Activated CD8-positive, alpha-beta memory T cell treated with anti-CD3 and anti-CD28 coated beads, Interleukin-2, amount 50 U/mL, for 4 hours (primary cell): ENCODE results near the gene KREMEN2.

ENCODE experiments used
- DNase-seq: peaks from one replicate; pipeline ENCODE4 v3.0.0-alpha.2; 2020

The KREMEN2 gene

DNA sequence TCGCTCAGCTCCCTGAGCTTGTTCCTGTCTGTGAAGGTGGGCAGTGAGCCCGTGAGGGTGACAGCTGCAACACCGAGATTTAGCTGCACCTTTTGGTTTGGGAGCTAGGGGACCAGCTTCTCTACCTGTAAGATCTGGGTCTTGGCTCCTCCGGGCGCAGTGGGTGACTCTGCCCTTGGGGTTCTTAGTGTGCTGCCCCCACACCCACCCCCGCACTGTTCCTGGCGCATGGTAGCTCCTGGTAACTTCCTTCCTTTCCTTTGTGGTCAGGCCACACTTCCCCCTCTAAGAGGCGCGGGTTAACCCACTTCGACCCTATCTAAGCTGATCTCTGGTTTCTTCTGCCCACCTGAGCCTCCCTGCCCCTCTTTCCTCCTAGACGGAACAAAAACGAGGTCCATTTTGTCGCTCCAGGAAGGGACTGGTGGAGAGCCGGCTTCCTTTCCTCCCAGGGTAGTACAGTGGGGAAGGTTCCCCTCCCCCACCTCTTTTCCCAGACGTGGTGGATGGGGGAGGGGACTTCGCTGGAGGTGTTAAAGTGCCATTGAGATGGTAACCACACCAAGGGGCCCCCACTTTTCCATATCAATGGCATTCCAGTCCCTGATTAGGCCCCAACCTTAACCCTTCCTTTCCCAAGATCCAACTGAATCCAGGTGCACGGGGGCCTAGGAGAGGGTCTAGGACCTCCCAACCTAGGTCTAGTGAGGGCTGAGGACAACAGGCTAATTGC, 44.0 kb downstream of the KREMEN2 start:
- peak; percentile 42 for DNase-seq

- DNase-seq: no peak
These were observed 44.6 kb downstream of the KREMEN2 start for GRCh38 chr16:3008690-3009037.

- no peak for DNase-seq
These were observed 45.7 kb downstream of the KREMEN2 start for GRCh38 chr16:3009568-3010390.

DNA sequence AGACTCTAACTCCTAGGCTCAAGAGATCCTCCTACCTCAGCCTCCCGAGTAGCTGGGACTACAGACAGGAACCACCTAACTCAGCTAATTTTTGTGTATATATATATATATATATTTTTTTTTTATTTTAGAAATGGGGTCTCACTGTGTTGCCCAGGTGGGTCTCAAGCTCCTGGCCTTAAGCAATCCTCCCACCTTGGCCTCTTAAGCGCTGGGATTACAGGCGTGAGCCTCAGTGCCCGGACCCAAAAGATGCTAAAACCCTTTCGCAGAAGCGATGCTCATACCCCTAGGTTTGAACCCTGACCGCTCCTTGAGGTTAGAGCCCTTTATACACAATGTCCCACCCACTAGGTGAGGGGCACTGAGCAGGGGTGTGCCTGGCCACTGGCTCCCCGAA, 46.4 kb downstream of the KREMEN2 start:
- DNase-seq: no peak

DNA sequence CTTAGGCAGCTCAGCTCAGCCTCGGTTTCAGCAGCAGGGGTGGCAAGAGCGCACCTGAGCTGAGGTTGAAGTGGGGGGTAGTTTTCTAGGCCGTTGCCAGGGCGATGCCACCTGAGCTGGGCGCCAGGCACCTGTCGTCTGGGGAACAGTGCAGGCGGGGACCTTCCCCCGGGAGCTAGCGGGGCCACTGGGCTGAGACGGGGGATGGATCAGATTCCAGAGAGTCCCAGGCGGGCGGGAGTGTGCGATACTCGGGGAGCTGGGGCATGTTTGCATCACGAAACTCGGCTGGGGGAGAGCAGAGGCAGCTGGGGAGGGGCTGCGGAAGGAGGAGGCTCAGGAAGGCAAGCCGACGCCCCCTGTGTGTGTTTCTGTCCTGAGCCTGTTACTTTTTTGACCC, 48.2 kb downstream of the KREMEN2 start:
- DNase-seq: no peak

- no peak for DNase-seq
These were observed 48.8 kb downstream of the KREMEN2 start, which contains the start of gene CLDN9 for GRCh38 chr16:3012828-3013420. Gene CLDN9, plus strand, starts transcription at chr16:3012923. Its CDS starts 440 bp downstream, at chr16:3013363.

- no peak for DNase-seq
These were observed 49.4 kb downstream of the KREMEN2 start for GRCh38 chr16:3013491-3013951.

DNA sequence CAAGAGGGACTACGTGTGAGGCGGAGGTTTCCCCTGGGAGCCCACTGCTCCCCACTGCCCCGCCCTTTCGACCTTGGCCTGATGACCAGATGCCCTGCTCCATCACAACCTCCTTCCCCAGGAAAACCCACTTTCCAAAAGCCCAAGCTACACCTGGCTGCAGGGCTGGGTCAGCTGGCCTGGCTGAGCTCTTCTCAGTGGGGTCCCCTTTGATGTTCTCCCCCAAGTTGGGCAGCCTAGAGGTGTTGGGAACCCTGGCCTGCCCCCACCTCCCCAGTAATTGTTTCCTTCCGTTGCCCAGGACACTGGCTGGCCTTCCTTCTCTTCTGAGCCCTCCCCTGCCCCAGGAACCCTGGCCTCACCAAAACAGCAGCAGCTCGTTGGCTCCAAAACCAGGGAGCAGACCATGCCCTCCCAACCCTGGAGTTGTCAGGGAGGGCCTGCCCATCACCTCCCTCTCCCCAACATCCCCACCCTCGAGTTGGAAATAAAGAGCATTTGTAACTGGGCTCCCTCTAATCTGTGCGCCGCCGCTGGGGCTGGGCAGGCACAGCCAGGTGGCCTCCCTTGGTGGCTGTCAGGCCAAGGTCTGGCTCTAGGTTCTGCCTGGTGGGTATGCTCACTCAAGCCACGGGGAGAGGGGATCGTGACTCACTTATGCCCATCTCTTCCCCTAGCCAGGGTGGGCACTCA, 50.1 kb downstream of the KREMEN2 start:
- no peak for DNase-seq

DNA sequence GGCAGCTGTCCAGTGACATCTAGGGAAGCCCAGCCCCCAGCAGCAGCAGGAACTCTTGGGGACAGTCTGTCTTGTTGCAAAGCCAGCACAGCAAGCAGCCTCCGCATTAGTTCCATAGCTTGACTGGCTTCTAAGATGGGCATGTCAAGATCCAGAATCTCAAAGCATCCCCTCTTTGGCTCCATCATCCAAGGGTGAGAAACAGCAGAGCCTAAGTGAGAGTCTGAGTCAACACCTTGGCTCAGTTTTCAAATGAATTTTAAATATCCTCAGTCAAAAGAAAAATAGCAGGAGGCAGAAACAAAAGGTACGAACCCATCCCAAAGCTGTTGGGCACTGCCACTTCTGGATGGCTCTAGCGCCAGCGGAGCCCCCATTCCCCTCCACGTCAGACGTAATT, 50.9 kb downstream of the KREMEN2 start:
- DNase-seq: no peak

DNA sequence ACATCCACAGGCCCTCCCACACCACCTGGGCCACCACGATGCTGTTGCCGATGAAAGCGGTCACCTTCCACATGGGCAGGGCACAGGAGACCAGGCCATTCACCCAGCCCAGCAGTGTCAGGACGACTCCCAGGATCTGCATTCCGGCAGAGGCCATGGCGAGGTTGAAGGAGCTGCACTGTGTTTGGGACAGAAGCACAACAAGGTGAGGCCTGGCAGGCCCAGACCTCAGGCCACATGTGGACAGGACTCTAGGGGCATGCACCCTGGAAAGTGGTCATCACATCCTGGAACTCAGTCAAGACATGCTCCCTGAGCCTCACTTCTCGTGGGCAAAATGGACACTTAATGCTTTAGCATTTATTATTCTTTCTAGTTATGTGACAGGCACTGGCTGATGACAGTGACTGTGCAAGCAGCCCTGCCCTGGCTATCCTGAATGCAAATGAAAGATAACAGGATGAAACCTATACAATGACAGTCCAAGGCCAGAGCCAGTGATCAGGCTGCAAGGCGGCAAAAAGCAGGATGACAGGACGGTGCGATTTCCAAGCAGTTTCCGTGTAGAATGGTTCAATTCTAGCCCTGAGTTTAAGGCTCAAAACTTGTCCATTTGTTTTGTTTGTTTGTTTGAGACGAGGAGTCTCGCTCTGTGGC, 51.9 kb downstream of the KREMEN2 start:
- DNase-seq: no peak

- no peak for DNase-seq
These were observed 53.3 kb downstream of the KREMEN2 start for GRCh38 chr16:3017344-3017743.
